Liver (tissue), 9 donors: ENCODE data around the gene NTMT2. TPM values are rescaled to one million over a fixed set of nuclear protein-coding genes. Genes with fewer than 3 reads are reported as not detected.
"Not testable (repeated sequence)": the region's sequence is repeated elsewhere in the genome, so short reads cannot be mapped to it uniquely, and the experiment has no call there.

Experiments used
- DNase-seq: peaks from one replicate; pipeline ENCODE4 v3.0.0-alpha.2; 2017; ENCODE audit warnings: low spot score
- H3K27ac ChIP-seq, 2 donors: one replicate each; pipeline ENCODE4 v1.7.0; 2013; ENCODE audit warnings: inconsistent platforms in 2 of 2, low read length in 2 of 2, control low read depth in 1 of 2, low read depth in 1 of 2, mild to moderate bottlenecking in 1 of 2
- H3K27me3 ChIP-seq, 4 donors: one replicate each; pipeline versions ENCODE4 v1.6.1 to v1.7.0; 2013; ENCODE audit warnings: low read length in 3 of 4, inconsistent platforms in 1 of 4, mild to moderate bottlenecking in 1 of 4, moderate library complexity in 1 of 4; ENCODE audit not compliant: control insufficient read depth in 4 of 4, insufficient read depth in 4 of 4
- H3K36me3 ChIP-seq, 4 donors: one replicate each; pipeline versions ENCODE4 v1.6.1 to v1.7.0; 2013; ENCODE audit warnings: low read length in 3 of 4, mild to moderate bottlenecking in 3 of 4, low read depth in 1 of 4, moderate library complexity in 1 of 4; ENCODE audit not compliant: control insufficient read depth in 4 of 4, insufficient read depth in 3 of 4
- H3K4me1 ChIP-seq, 4 donors: one replicate each; pipeline versions ENCODE4 v1.6.1 to v1.7.0; 2013; ENCODE audit warnings: low read length in 3 of 4, mild to moderate bottlenecking in 3 of 4, moderate library complexity in 1 of 4; ENCODE audit not compliant: control insufficient read depth in 4 of 4, insufficient read depth in 4 of 4
- H3K4me3 ChIP-seq, 3 donors: one replicate each; pipeline versions ENCODE4 v1.6.1 to v1.7.0; 2013; ENCODE audit warnings: low read length in 3 of 3, control low read depth in 1 of 3, low read depth in 1 of 3, mild to moderate bottlenecking in 1 of 3
- H3K9ac ChIP-seq, 2 donors: one replicate each; pipeline ENCODE4 v1.7.0; 2013; ENCODE audit warnings: low read length in 2 of 2, mild to moderate bottlenecking in 2 of 2, moderate library complexity in 2 of 2, control low read depth in 1 of 2, low read depth in 1 of 2
- H3K9me3 ChIP-seq, 4 donors: one replicate each; pipeline versions ENCODE4 v1.6.1 to v1.7.0; 2013; ENCODE audit warnings: low read length in 3 of 4; ENCODE audit not compliant: control insufficient read depth in 4 of 4
- CTCF ChIP-seq: fragments of 150-350 bp; IDR thresholded peaks from 2 replicates; pipeline ENCODE4 v1.5.1; 2017; ENCODE audit warnings: improper control_type of control experiment, low read depth, low read length; ENCODE audit not compliant: missing input control
- EGR1 ChIP-seq, 2 donors: IDR thresholded peaks; 2 replicates each; pipeline ENCODE4 v1.6.1; 2016 to 2018; ENCODE audit warnings: antibody characterized with exemption in 2 of 2, low read depth in 2 of 2
- FOXA2 ChIP-seq: IDR thresholded peaks from 2 replicates; pipeline ENCODE4 v1.6.1; 2016; ENCODE audit warnings: antibody characterized with exemption
- GABPA ChIP-seq, 2 donors: IDR thresholded peaks in 1 of 2; conservative IDR thresholded peaks in 1 of 2; 2 replicates each; pipeline ENCODE4 v1.6.1; 2016; ENCODE audit warnings: antibody characterized with exemption in 2 of 2, mild to moderate bottlenecking in 1 of 2, moderate library complexity in 1 of 2
- HNF4A ChIP-seq, 2 donors: conservative IDR thresholded peaks; 2 replicates each; pipeline ENCODE4 v1.6.1; 2016; ENCODE audit warnings: antibody characterized with exemption in 2 of 2, mild to moderate bottlenecking in 2 of 2
- JUND ChIP-seq, 2 donors: IDR thresholded peaks; 2 replicates each; pipeline ENCODE4 v1.6.1; 2016; ENCODE audit warnings: antibody characterized with exemption in 2 of 2
- MAX ChIP-seq: IDR thresholded peaks from 2 replicates; pipeline ENCODE4 v1.6.1; 2016; ENCODE audit warnings: antibody characterized with exemption
- RAD21 ChIP-seq, 2 donors: IDR thresholded peaks; 2 replicates each; pipeline ENCODE4 v1.6.1; 2016; ENCODE audit warnings: antibody characterized with exemption in 2 of 2, mild to moderate bottlenecking in 2 of 2
- REST ChIP-seq: IDR thresholded peaks from 2 replicates; pipeline ENCODE4 v1.6.1; 2016; ENCODE audit warnings: antibody characterized with exemption, mild to moderate bottlenecking
- RXRA ChIP-seq, 2 donors: IDR thresholded peaks; 2 replicates each; pipeline ENCODE4 v1.6.1; 2017 to 2018; ENCODE audit warnings: antibody characterized with exemption in 2 of 2, mild to moderate bottlenecking in 1 of 2
- SP1 ChIP-seq: IDR thresholded peaks from 2 replicates; pipeline ENCODE4 v1.6.1; 2018; ENCODE audit warnings: antibody characterized with exemption, mild to moderate bottlenecking
- TAF1 ChIP-seq: conservative IDR thresholded peaks from 2 replicates; pipeline ENCODE4 v1.6.1; 2016; ENCODE audit warnings: antibody characterized with exemption, mild to moderate bottlenecking
- YY1 ChIP-seq: IDR thresholded peaks from 2 replicates; pipeline ENCODE4 v1.6.1; 2016; ENCODE audit warnings: antibody characterized with exemption, mild to moderate bottlenecking
- WGBS: extraction: QIAGEN DNeasy Blood & Tissue Kit; methylation state at CpG from one replicate; pipeline ENCODE4 v1.1.7; 2013; 5-methylcytosine and 5-hydroxymethylcytosine counted together
- polyA plus RNA-seq, 2 donors: library from polyadenylated mRNA; stranded (reverse) in 1 of 2; unstranded in 1 of 2; fragments of 200-250 nt in 1 of 2; fragments of >200 nt in 1 of 2; fragmentation: Nextera tagmentation in 1 of 2; extraction: Ambion mirVana in 1 of 2; gene quantifications; one replicate each; pipeline versions ENCODE4 v1.2.1 to v1.2.3, GENCODE V29; 2013 to 2015
- total RNA-seq, 2 donors: library from RNA; depleted of rRNA; stranded (reverse); fragments of >200 nt; gene quantifications; one replicate each; pipeline ENCODE4 v1.2.3, GENCODE V29; 2014
- donor health status: healthy.
- donor health status: healthy.
- donor health status: healthy.
- donor health status: healthy.
- donor health status: healthy.

Gene NTMT2
- total and polyA plus RNA-seq, 4 donors: not detected

- WGBS: 30% methylated on average over 4 of the region's 4 CpGs
- Histone ChIP-seq H3K9me3 (no peaks in the 10 kb centered on the region), H3K27ac (no peak overlapping the region), H3K36me3 (no peaks in the 10 kb centered on the region), H3K9ac (no peak overlapping the region), H3K4me1 (no peaks in the 10 kb centered on the region), H3K4me3 (no peak overlapping the region), H3K27me3 (peaks cover 0 to 5% (median 2%) of the 10 kb centered on the region in 4 donors)
- TF ChIP-seq TAF1 (no peak), SP1 (no peak), RXRA (IDR thresholded peaks at IDR 0.05) (no peak), JUND (IDR thresholded peaks at IDR 0.05) (no peak), YY1 (no peak), RAD21 (IDR thresholded peaks at IDR 0.05) (no peak), EGR1 (IDR thresholded peaks at IDR 0.05; ENCODE audit: low read depth in 2 of 2) (no peak), CTCF (no peak), MAX (no peak), FOXA2 (no peak)
- no peak for DNase-seq
Observed at GRCh38 chr1:170097449-170097948, 48.3 kb upstream of the NTMT2 start.

GRCh38 chr1:170113140-170113539 lies 32.6 kb upstream of the NTMT2 start:
- not testable (repeated sequence) for H3K9me3 ChIP-seq, H3K27me3 ChIP-seq, H3K27ac ChIP-seq, H3K4me1 ChIP-seq, H3K4me3 ChIP-seq, H3K36me3 ChIP-seq, DNase-seq, H3K9ac ChIP-seq
- WGBS: 79% methylated on average over 8 of the region's 8 CpGs

GRCh38 chr1:170114906-170115305 lies 30.9 kb upstream of the NTMT2 start:
- H3K9ac ChIP-seq: no peak overlapping the region
- H3K4me1 ChIP-seq: no peaks in the 10 kb centered on the region
- H3K36me3 ChIP-seq: no peaks in the 10 kb centered on the region
- H3K9me3 ChIP-seq: no peaks in the 10 kb centered on the region
- WGBS: 67% methylated on average over 2 of the region's 2 CpGs
- H3K27ac ChIP-seq: no peak overlapping the region
- no peaks in the 10 kb centered on the region for H3K27me3 ChIP-seq
- no peak for TF ChIP-seq TAF1
- peak; percentile 95 for TF ChIP-seq REST
- TF ChIP-seq GABPA (IDR thresholded peaks at IDR 0.05 in 1 of 2, conservative IDR thresholded peaks at IDR 0.05 in 1 of 2): no peak
- TF ChIP-seq HNF4A (conservative IDR thresholded peaks at IDR 0.05): no peak
- no peak for TF ChIP-seq RAD21 (IDR thresholded peaks at IDR 0.05)
- no peak for DNase-seq
- H3K4me3 ChIP-seq: no peak overlapping the region
